K562 treated with DMSO at 1 percent for 12 hours (cell line): Measurements from ENCODE around the gene LYZL2. TPM values are rescaled to one million over a fixed set of nuclear protein-coding genes. Genes with fewer than 3 reads are reported as not detected.

Experiments
- total RNA-seq: library from RNA; unstranded; fragments of 300-600 nt; gene quantifications from 2 replicates; pipeline ENCODE4 v1.2.3, GENCODE V29; 2022; ENCODE audit not compliant: insufficient read depth

The LYZL2 gene
- not detected in 2 replicates for total RNA-seq

GRCh38 chr10:30629653-30630052 lies at the start of gene LYZL2:
TSS of gene LYZL2 (minus strand) at chr10:30629753. CDS start at chr10:30626915, 2,838 bp downstream.

Other genes starting within 250 kb of the LYZL2 start
- 14.1 and 23.4 TPM in 2 replicates for gene MAP3K8, start 195.6 kb downstream of the LYZL2 start, total RNA-seq